Liver (tissue), 9 donors: ENCODE measurements around the gene ADGRG3. TPM values are rescaled to one million over a fixed set of nuclear protein-coding genes. Genes with fewer than 3 reads are reported as not detected.

Source experiments
- DNase-seq: peaks from one replicate; pipeline ENCODE4 v3.0.0-alpha.2; 2017; ENCODE audit warnings: low spot score
- H3K27ac ChIP-seq, 2 donors: one replicate each; pipeline ENCODE4 v1.7.0; 2013; ENCODE audit warnings: inconsistent platforms in 2 of 2, low read length in 2 of 2, control low read depth in 1 of 2, low read depth in 1 of 2, mild to moderate bottlenecking in 1 of 2
- H3K27me3 ChIP-seq, 4 donors: one replicate each; pipeline versions ENCODE4 v1.6.1 to v1.7.0; 2013; ENCODE audit warnings: low read length in 3 of 4, inconsistent platforms in 1 of 4, mild to moderate bottlenecking in 1 of 4, moderate library complexity in 1 of 4; ENCODE audit not compliant: control insufficient read depth in 4 of 4, insufficient read depth in 4 of 4
- H3K36me3 ChIP-seq, 4 donors: one replicate each; pipeline versions ENCODE4 v1.6.1 to v1.7.0; 2013; ENCODE audit warnings: low read length in 3 of 4, mild to moderate bottlenecking in 3 of 4, low read depth in 1 of 4, moderate library complexity in 1 of 4; ENCODE audit not compliant: control insufficient read depth in 4 of 4, insufficient read depth in 3 of 4
- H3K4me1 ChIP-seq, 4 donors: one replicate each; pipeline versions ENCODE4 v1.6.1 to v1.7.0; 2013; ENCODE audit warnings: low read length in 3 of 4, mild to moderate bottlenecking in 3 of 4, moderate library complexity in 1 of 4; ENCODE audit not compliant: control insufficient read depth in 4 of 4, insufficient read depth in 4 of 4
- H3K4me3 ChIP-seq, 3 donors: one replicate each; pipeline versions ENCODE4 v1.6.1 to v1.7.0; 2013; ENCODE audit warnings: low read length in 3 of 3, control low read depth in 1 of 3, low read depth in 1 of 3, mild to moderate bottlenecking in 1 of 3
- H3K9ac ChIP-seq, 2 donors: one replicate each; pipeline ENCODE4 v1.7.0; 2013; ENCODE audit warnings: low read length in 2 of 2, mild to moderate bottlenecking in 2 of 2, moderate library complexity in 2 of 2, control low read depth in 1 of 2, low read depth in 1 of 2
- H3K9me3 ChIP-seq, 4 donors: one replicate each; pipeline versions ENCODE4 v1.6.1 to v1.7.0; 2013; ENCODE audit warnings: low read length in 3 of 4; ENCODE audit not compliant: control insufficient read depth in 4 of 4
- ATF3 ChIP-seq: IDR thresholded peaks from 2 replicates; pipeline ENCODE4 v1.6.1; 2016; ENCODE audit warnings: antibody characterized with exemption
- FOXA1 ChIP-seq: IDR thresholded peaks from 2 replicates; pipeline ENCODE4 v1.6.1; 2016; ENCODE audit warnings: antibody characterized with exemption
- FOXA2 ChIP-seq: IDR thresholded peaks from 2 replicates; pipeline ENCODE4 v1.6.1; 2016; ENCODE audit warnings: antibody characterized with exemption
- GABPA ChIP-seq, 2 donors: IDR thresholded peaks in 1 of 2; conservative IDR thresholded peaks in 1 of 2; 2 replicates each; pipeline ENCODE4 v1.6.1; 2016; ENCODE audit warnings: antibody characterized with exemption in 2 of 2, mild to moderate bottlenecking in 1 of 2, moderate library complexity in 1 of 2
- HNF4A ChIP-seq, 2 donors: conservative IDR thresholded peaks; 2 replicates each; pipeline ENCODE4 v1.6.1; 2016; ENCODE audit warnings: antibody characterized with exemption in 2 of 2, mild to moderate bottlenecking in 2 of 2
- HNF4G ChIP-seq: IDR thresholded peaks from 2 replicates; pipeline ENCODE4 v1.6.1; 2016; ENCODE audit warnings: antibody characterized with exemption
- JUND ChIP-seq, 2 donors: IDR thresholded peaks; 2 replicates each; pipeline ENCODE4 v1.6.1; 2016; ENCODE audit warnings: antibody characterized with exemption in 2 of 2
- MAX ChIP-seq: IDR thresholded peaks from 2 replicates; pipeline ENCODE4 v1.6.1; 2016; ENCODE audit warnings: antibody characterized with exemption
- RAD21 ChIP-seq, 2 donors: IDR thresholded peaks; 2 replicates each; pipeline ENCODE4 v1.6.1; 2016; ENCODE audit warnings: antibody characterized with exemption in 2 of 2, mild to moderate bottlenecking in 2 of 2
- SP1 ChIP-seq: IDR thresholded peaks from 2 replicates; pipeline ENCODE4 v1.6.1; 2018; ENCODE audit warnings: antibody characterized with exemption, mild to moderate bottlenecking
- TAF1 ChIP-seq: conservative IDR thresholded peaks from 2 replicates; pipeline ENCODE4 v1.6.1; 2016; ENCODE audit warnings: antibody characterized with exemption, mild to moderate bottlenecking
- YY1 ChIP-seq: IDR thresholded peaks from 2 replicates; pipeline ENCODE4 v1.6.1; 2016; ENCODE audit warnings: antibody characterized with exemption, mild to moderate bottlenecking
- WGBS: extraction: QIAGEN DNeasy Blood & Tissue Kit; methylation state at CpG from one replicate; pipeline ENCODE4 v1.1.7; 2013; 5-methylcytosine and 5-hydroxymethylcytosine counted together
- polyA plus RNA-seq, 2 donors: library from polyadenylated mRNA; stranded (reverse) in 1 of 2; unstranded in 1 of 2; fragments of 200-250 nt in 1 of 2; fragments of >200 nt in 1 of 2; fragmentation: Nextera tagmentation in 1 of 2; extraction: Ambion mirVana in 1 of 2; gene quantifications; one replicate each; pipeline versions ENCODE4 v1.2.1 to v1.2.3, GENCODE V29; 2013 to 2015
- total RNA-seq, 2 donors: library from RNA; depleted of rRNA; stranded (reverse); fragments of >200 nt; gene quantifications; one replicate each; pipeline ENCODE4 v1.2.3, GENCODE V29; 2014
- TF ChIP-seq, protein P1 (sequence below): fragments of 150-350 bp; IDR thresholded peaks from 2 replicates; pipeline ENCODE4 v1.5.1; 2017; ENCODE audit warnings: improper control_type of control experiment, low read depth, low read length; ENCODE audit not compliant: missing input control
- TF ChIP-seq, protein P2 (sequence below): IDR thresholded peaks from 2 replicates; pipeline ENCODE4 v1.6.1; 2016; ENCODE audit warnings: antibody characterized with exemption, mild to moderate bottlenecking
- donor health status: healthy.
- donor health status: healthy.
- donor health status: healthy.
- donor health status: healthy.
- donor health status: healthy.

ADGRG3 gene
- total and polyA plus RNA-seq, 4 donors, result 0.52 to 3.2 (median 1.0) TPM

- no peak overlapping the region for H3K27ac ChIP-seq
- H3K36me3 ChIP-seq, result no peaks in the 10 kb centered on the region
- H3K4me1 ChIP-seq, result peaks cover 0 to 4% (median 1%) of the 10 kb centered on the region in 4 donors
- H3K4me3 ChIP-seq, result no peak overlapping the region
- WGBS, result 70% methylated on average over 7 of the region's 7 CpGs
- TF ChIP-seq SP1 (no peak), HNF4A (conservative IDR thresholded peaks at IDR 0.05) (no peak), YY1 (no peak), RAD21 (IDR thresholded peaks at IDR 0.05) (no peak), MAX (no peak), FOXA2 (no peak), TAF1 (no peak), FOXA1 (no peak), HNF4G (no peak), ATF3 (no peak), JUND (IDR thresholded peaks at IDR 0.05) (no peak)
- TF ChIP-seq, protein P1, sequence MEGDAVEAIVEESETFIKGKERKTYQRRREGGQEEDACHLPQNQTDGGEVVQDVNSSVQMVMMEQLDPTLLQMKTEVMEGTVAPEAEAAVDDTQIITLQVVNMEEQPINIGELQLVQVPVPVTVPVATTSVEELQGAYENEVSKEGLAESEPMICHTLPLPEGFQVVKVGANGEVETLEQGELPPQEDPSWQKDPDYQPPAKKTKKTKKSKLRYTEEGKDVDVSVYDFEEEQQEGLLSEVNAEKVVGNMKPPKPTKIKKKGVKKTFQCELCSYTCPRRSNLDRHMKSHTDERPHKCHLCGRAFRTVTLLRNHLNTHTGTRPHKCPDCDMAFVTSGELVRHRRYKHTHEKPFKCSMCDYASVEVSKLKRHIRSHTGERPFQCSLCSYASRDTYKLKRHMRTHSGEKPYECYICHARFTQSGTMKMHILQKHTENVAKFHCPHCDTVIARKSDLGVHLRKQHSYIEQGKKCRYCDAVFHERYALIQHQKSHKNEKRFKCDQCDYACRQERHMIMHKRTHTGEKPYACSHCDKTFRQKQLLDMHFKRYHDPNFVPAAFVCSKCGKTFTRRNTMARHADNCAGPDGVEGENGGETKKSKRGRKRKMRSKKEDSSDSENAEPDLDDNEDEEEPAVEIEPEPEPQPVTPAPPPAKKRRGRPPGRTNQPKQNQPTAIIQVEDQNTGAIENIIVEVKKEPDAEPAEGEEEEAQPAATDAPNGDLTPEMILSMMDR, result no peak
- TF ChIP-seq, protein P2, sequence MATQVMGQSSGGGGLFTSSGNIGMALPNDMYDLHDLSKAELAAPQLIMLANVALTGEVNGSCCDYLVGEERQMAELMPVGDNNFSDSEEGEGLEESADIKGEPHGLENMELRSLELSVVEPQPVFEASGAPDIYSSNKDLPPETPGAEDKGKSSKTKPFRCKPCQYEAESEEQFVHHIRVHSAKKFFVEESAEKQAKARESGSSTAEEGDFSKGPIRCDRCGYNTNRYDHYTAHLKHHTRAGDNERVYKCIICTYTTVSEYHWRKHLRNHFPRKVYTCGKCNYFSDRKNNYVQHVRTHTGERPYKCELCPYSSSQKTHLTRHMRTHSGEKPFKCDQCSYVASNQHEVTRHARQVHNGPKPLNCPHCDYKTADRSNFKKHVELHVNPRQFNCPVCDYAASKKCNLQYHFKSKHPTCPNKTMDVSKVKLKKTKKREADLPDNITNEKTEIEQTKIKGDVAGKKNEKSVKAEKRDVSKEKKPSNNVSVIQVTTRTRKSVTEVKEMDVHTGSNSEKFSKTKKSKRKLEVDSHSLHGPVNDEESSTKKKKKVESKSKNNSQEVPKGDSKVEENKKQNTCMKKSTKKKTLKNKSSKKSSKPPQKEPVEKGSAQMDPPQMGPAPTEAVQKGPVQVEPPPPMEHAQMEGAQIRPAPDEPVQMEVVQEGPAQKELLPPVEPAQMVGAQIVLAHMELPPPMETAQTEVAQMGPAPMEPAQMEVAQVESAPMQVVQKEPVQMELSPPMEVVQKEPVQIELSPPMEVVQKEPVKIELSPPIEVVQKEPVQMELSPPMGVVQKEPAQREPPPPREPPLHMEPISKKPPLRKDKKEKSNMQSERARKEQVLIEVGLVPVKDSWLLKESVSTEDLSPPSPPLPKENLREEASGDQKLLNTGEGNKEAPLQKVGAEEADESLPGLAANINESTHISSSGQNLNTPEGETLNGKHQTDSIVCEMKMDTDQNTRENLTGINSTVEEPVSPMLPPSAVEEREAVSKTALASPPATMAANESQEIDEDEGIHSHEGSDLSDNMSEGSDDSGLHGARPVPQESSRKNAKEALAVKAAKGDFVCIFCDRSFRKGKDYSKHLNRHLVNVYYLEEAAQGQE, result no peak
- no peak overlapping the region for H3K9ac ChIP-seq
- no peaks in the 10 kb centered on the region for H3K27me3 ChIP-seq
- no peaks in the 10 kb centered on the region for H3K9me3 ChIP-seq
- no peak for DNase-seq
Observed at GRCh38 chr16:57643147-57643874, 24.8 kb upstream of the ADGRG3 start.

DNA sequence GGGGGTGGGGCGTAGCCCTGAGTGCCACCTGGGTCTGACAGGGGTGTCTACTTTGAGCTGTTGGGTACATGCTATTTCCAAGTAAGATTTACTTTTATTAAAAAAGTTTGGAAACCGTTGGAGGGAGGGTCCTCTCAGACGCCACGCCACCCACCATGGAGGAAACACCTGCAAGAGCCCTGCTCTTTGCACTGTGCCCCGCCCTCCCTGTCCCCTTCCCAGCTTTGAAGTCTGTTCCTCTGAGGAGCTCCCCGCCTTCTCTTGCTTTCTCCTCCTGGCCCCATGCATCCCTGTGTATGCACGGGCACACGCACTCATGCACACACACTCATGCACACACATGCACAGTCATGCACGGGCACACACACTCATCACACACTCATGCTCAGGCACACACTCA lies 24.2 kb upstream of the ADGRG3 start:
- Histone ChIP-seq H3K9me3 (no peaks in the 10 kb centered on the region), H3K4me3 (no peak overlapping the region), H3K27ac (no peak overlapping the region), H3K36me3 (no peaks in the 10 kb centered on the region), H3K4me1 (peaks cover 0 to 4% (median under 1%) of the 10 kb centered on the region in 4 donors), H3K27me3 (no peaks in the 10 kb centered on the region), H3K9ac (no peak overlapping the region)
- TF ChIP-seq RAD21 (IDR thresholded peaks at IDR 0.05), result no peak
- TF ChIP-seq GABPA (IDR thresholded peaks at IDR 0.05 in 1 of 2, conservative IDR thresholded peaks at IDR 0.05 in 1 of 2), result no peak
- WGBS, result 78% methylated on average over 9 of the region's 9 CpGs
- DNase-seq, result no peak
